Keratinocyte (primary cell): ENCODE results near the gene ZFYVE19. TPM values are rescaled to one million over a fixed set of nuclear protein-coding genes. Genes with fewer than 3 reads are reported as not detected.
A peak's percentile ranks its signal among the peaks of the same experiment; 100 is the strongest.

ENCODE experiments used
- DNase-seq: peaks from one replicate; pipeline ENCODE4 v3.0.0-alpha.2; 2011; ENCODE audit warnings: low read depth, missing footprints, low spot score
- FAIRE-seq: peaks from 2 replicates; lab custom pipeline; 2011; peaks lifted over from hg19 to GRCh38; lab: Jason Lieb, UNC
- H2AFZ ChIP-seq: 2 replicates; pipeline ENCODE4 v1.6.0; 2012; ENCODE audit warnings: low read length, control low read depth, inconsistent platforms; ENCODE audit not compliant: control insufficient read depth
- H3K27ac ChIP-seq: 2 replicates; pipeline ENCODE4 v1.5.1; 2011; ENCODE audit warnings: low read length; ENCODE audit not compliant: control insufficient read depth, insufficient read depth
- H3K27me3 ChIP-seq: 3 replicates; pipeline ENCODE4 v1.6.0; 2011; ENCODE audit warnings: low read length; ENCODE audit not compliant: control insufficient read depth, insufficient read depth; ENCODE audit errors: extremely low read depth
- H3K36me3 ChIP-seq, 2 experiments: 2 replicates in 1 of 2; 3 replicates in 1 of 2; pipeline ENCODE4 v1.5.1; 2011; ENCODE audit warnings: low read length in 2 of 2, mild to moderate bottlenecking in 1 of 2; ENCODE audit not compliant: control insufficient read depth in 2 of 2, insufficient read depth in 2 of 2; ENCODE audit errors: extremely low read depth in 1 of 2
- H3K4me1 ChIP-seq: 3 replicates; pipeline ENCODE4 v1.5.1; 2011; ENCODE audit warnings: low read length; ENCODE audit not compliant: control insufficient read depth, insufficient read depth; ENCODE audit errors: extremely low read depth
- H3K4me2 ChIP-seq: 3 replicates; pipeline ENCODE4 v1.6.0; 2011; ENCODE audit warnings: low read depth, low read length; ENCODE audit not compliant: control insufficient read depth, insufficient read depth; ENCODE audit errors: extremely low read depth
- H3K4me3 ChIP-seq, 3 experiments: fragments of 200-600 bp in 1 of 3; sonication (generic) in 1 of 3; 2 replicates in 2 of 3; 3 replicates in 1 of 3; pipeline ENCODE4 v1.5.1; 2011 to 2016; ENCODE audit warnings: low read length in 3 of 3, mild to moderate bottlenecking in 3 of 3, control low read depth in 2 of 3, inconsistent platforms in 1 of 3, low read depth in 1 of 3, mixed read lengths in 1 of 3, mixed run types in 1 of 3, moderate library complexity in 1 of 3; ENCODE audit not compliant: control insufficient read depth in 2 of 3, insufficient read depth in 2 of 3; ENCODE audit errors: extremely low read depth in 1 of 3
- H3K79me2 ChIP-seq: 2 replicates; pipeline ENCODE4 v1.6.0; 2012; ENCODE audit warnings: low read length; ENCODE audit not compliant: control insufficient read depth, insufficient read depth
- H3K9ac ChIP-seq: 3 replicates; pipeline ENCODE4 v1.6.0; 2011; ENCODE audit warnings: low read length; ENCODE audit not compliant: control insufficient read depth, insufficient read depth; ENCODE audit errors: extremely low read depth
- H3K9me1 ChIP-seq: 3 replicates; pipeline ENCODE4 v1.6.0; 2011; ENCODE audit warnings: low read length; ENCODE audit not compliant: control insufficient read depth, insufficient read depth; ENCODE audit errors: extremely low read depth
- H3K9me3 ChIP-seq: 2 replicates; pipeline ENCODE4 v1.5.1; 2012; ENCODE audit warnings: low read depth, low read length; ENCODE audit not compliant: control insufficient read depth
- H4K20me1 ChIP-seq: 3 replicates; pipeline ENCODE4 v1.6.0; 2011; ENCODE audit warnings: low read length; ENCODE audit not compliant: control insufficient read depth, insufficient read depth; ENCODE audit errors: extremely low read depth
- EZH2 ChIP-seq: IDR thresholded peaks from one replicate; pipeline ENCODE4 v1.6.1; 2012; ENCODE audit warnings: inconsistent platforms, mild to moderate bottlenecking, low read length, moderate library complexity
- dilution Hi-C: fragments of 300-500 bp; cut with MboI; formaldehyde crosslinking; loops from one replicate; pipeline ENCODE4 v1.7.0; 2020; ENCODE audit warnings: low sequenced_read_pairs; ENCODE audit not compliant: extremely low pct_ligation_motif_present
- polyA minus RNA-seq, 3 experiments: library from RNA; depleted of rRNA, polyadenylated mRNA; stranded (reverse); fragments of >200 nt; gene quantifications; 1 replicate in 1 of 3; 2 replicates in 1 of 3; 3 replicates in 1 of 3; pipeline ENCODE4 v1.2.3, GENCODE V29; 2011
- polyA plus RNA-seq, 5 experiments: library from polyadenylated mRNA; depleted of rRNA in 3 of 5; stranded (reverse) in 3 of 5; stranded (forward) in 1 of 5; unstranded in 1 of 5; fragments of >200 nt; gene quantifications; 1 replicate in 1 of 5; 2 replicates in 3 of 5; 3 replicates in 1 of 5; pipeline versions ENCODE4 v1.2.1 to v1.2.3, GENCODE V29; 2011 to 2012; ENCODE audit warnings: missing spikeins in 2 of 5, low read depth in 1 of 5, low replicate concordance in 1 of 5
- TF ChIP-seq, protein P1 (sequence below), 3 experiments: IDR thresholded peaks in 1 of 3; conservative IDR thresholded peaks in 1 of 3; optimal IDR thresholded peaks in 1 of 3; 2 replicates in 2 of 3; 3 replicates in 1 of 3; pipeline versions ENCODE3 to v1.5.1; 2011; ENCODE audit warnings: low read length in 3 of 3, mild to moderate bottlenecking in 3 of 3, moderate library complexity in 2 of 3, control low read depth in 1 of 3, inconsistent platforms in 1 of 3; ENCODE audit not compliant: insufficient read depth in 2 of 3; ENCODE audit errors: extremely low read depth in 1 of 3

The ZFYVE19 gene, protein sequence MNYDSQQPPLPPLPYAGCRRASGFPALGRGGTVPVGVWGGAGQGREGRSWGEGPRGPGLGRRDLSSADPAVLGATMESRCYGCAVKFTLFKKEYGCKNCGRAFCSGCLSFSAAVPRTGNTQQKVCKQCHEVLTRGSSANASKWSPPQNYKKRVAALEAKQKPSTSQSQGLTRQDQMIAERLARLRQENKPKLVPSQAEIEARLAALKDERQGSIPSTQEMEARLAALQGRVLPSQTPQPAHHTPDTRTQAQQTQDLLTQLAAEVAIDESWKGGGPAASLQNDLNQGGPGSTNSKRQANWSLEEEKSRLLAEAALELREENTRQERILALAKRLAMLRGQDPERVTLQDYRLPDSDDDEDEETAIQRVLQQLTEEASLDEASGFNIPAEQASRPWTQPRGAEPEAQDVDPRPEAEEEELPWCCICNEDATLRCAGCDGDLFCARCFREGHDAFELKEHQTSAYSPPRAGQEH
- 19.0 to 26.2 TPM (median 24.5 TPM) in 3 replicates for polyA plus RNA-seq
- 15.2 TPM for polyA plus RNA-seq (2011; ENCODE audit: low read depth)
- 17.0 and 20.2 TPM in 2 replicates for polyA plus RNA-seq (2011; cell fraction: cytosol; rRNA removed)
- 57.4 and 64.0 TPM in 2 replicates for polyA plus RNA-seq (2011; cell fraction: nucleus; rRNA removed)
- 14.6 and 15.8 TPM in 2 replicates for polyA plus RNA-seq (2012; ENCODE audit: low replicate concordance)
- 16.5 to 25.4 TPM (median 21.4 TPM) in 3 replicates for polyA minus RNA-seq
- polyA minus RNA-seq (2011; cell fraction: cytosol; rRNA and poly(A)+ RNA removed): 17.8 TPM
- 8.5 and 9.8 TPM in 2 replicates for polyA minus RNA-seq (2011; cell fraction: nucleus; rRNA and poly(A)+ RNA removed)

DNA sequence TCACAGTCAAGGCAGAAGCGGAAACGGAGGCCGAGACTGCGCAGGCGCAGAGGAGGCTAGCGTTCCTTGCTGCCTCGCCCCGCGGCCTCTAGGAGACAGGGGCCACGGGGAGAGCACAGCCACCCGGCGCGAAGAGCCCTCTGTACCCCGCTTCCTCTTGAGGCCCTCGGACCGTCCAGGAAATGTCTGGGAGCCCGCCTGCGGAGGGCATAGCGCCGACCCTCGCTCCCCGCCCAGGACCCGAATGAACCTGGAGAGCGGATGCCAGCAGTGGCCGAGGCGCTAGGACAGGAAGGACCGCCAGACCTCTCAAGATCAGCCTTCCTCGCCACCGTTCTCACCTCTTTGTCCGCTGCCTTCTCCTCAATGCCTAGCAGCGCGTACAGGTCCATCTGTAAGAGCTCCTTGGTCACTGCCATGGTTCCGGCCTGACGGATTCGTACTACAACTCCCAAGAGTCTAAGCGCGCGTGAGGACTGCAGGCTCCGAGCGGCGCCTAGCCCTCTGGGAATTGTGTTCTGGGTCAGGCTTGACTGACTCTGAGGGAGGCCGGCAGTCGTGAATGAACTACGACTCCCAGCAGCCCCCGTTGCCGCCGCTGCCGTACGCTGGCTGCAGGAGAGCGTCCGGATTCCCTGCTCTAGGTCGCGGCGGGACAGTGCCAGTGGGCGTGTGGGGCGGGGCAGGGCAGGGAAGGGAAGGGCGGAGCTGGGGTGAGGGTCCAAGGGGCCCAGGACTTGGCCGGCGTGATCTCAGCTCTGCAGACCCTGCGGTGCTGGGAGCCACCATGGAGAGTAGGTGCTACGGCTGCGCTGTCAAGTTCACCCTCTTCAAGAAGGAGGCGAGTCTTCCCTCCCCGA lies at the start of gene ZFYVE19, which contains the start of gene DNAJC17:
TSS of gene ZFYVE19 (plus strand) at position 62 of the 860 bp plus-strand sequence. CDS start at position 563, 501 bp downstream.
TSS of gene DNAJC17 (minus strand) at position 446 of the 860 bp plus-strand sequence. CDS start at position 419, 27 bp downstream.
- Histone ChIP-seq H3K9me1 (peaks cover 3% of the 10 kb centered on the region), H3K4me2 (peak within 1 kb of the TSS; percentile 100), H3K4me3 (peak within 1 kb of the TSS; percentile 58 to 100 (median 87)), H3K27me3 (no peaks in the 10 kb centered on the region), H3K9me3 (no peaks in the 10 kb centered on the region), H3K79me2 (peaks cover 44% of the 10 kb centered on the region), H3K9ac (peak within 1 kb of the TSS; percentile 92), H3K36me3 (peaks cover 4 to 19% of the 10 kb centered on the region in 2 experiments), H3K27ac (peak within 1 kb of the TSS; percentile 76), H2AFZ (peak within 1 kb of the TSS; percentile 100), H3K4me1 (peaks cover 24% of the 10 kb centered on the region), H4K20me1 (no peaks in the 10 kb centered on the region)
- DNase-seq: peak; percentile 86
- FAIRE-seq: peak; percentile 71
- TF ChIP-seq, protein P1, sequence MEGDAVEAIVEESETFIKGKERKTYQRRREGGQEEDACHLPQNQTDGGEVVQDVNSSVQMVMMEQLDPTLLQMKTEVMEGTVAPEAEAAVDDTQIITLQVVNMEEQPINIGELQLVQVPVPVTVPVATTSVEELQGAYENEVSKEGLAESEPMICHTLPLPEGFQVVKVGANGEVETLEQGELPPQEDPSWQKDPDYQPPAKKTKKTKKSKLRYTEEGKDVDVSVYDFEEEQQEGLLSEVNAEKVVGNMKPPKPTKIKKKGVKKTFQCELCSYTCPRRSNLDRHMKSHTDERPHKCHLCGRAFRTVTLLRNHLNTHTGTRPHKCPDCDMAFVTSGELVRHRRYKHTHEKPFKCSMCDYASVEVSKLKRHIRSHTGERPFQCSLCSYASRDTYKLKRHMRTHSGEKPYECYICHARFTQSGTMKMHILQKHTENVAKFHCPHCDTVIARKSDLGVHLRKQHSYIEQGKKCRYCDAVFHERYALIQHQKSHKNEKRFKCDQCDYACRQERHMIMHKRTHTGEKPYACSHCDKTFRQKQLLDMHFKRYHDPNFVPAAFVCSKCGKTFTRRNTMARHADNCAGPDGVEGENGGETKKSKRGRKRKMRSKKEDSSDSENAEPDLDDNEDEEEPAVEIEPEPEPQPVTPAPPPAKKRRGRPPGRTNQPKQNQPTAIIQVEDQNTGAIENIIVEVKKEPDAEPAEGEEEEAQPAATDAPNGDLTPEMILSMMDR (optimal IDR thresholded peaks at IDR 0.05 in 1 of 3, IDR thresholded peaks at IDR 0.05 in 1 of 3, conservative IDR thresholded peaks at IDR 0.05 in 1 of 3; ENCODE audit: extremely low read depth in 1 of 3, insufficient read depth in 2 of 3, low read length in 3 of 3): peak in 2 of 3 experiments; percentile 8 to 14
- no peak for TF ChIP-seq EZH2
- dilution Hi-C loops: no loop called here

DNA sequence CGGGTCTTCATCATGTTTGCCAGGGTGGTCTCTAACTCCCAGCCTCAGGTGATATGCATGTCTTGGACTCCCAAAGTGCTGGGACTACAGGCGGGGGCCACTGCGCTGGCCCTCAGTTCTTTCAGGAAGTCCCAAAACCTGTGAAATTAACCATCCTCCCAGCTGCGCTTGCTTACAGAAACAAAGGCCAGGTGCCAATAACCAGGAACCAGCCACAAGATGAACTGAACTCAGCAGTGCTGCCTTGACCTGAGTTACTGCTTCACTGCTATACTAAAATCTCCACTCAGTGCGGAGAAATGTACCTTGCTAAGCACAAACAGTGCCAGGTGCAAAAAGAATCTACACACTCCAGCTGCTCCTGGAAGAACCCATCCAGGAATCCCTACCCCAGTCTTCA lies 46.9 kb upstream of the ZFYVE19 start:
- no peaks in the 10 kb centered on the region for H4K20me1 ChIP-seq
- no peak overlapping the region for H3K4me3 ChIP-seq
- no peak overlapping the region for H3K27ac ChIP-seq
- no peak overlapping the region for H2AFZ ChIP-seq
- no peak for FAIRE-seq
- H3K79me2 ChIP-seq: peaks cover under 1% of the 10 kb centered on the region
- DNase-seq: no peak
- H3K9ac ChIP-seq: no peak overlapping the region
- TF ChIP-seq, protein P1 (optimal IDR thresholded peaks at IDR 0.05 in 1 of 3, IDR thresholded peaks at IDR 0.05 in 1 of 3, conservative IDR thresholded peaks at IDR 0.05 in 1 of 3; ENCODE audit: extremely low read depth in 1 of 3, insufficient read depth in 2 of 3, low read length in 3 of 3): no peak
- no peak for TF ChIP-seq EZH2
- dilution Hi-C loops: no loop called here
- H3K27me3 ChIP-seq: no peaks in the 10 kb centered on the region
- H3K4me2 ChIP-seq: no peak overlapping the region
- peaks cover 24% of the 10 kb centered on the region for H3K4me1 ChIP-seq
- H3K9me3 ChIP-seq: no peaks in the 10 kb centered on the region
- no peaks in the 10 kb centered on the region for H3K9me1 ChIP-seq
- no peaks in the 10 kb centered on the region for H3K36me3 ChIP-seq
